K562 (cell line): Measurements from ENCODE around the gene HCFC1R1. TPM values are rescaled to one million over a fixed set of nuclear protein-coding genes. Genes with fewer than 3 reads are reported as not detected.

Experiments used
- BHLHE40 ChIP-seq: IDR thresholded peaks from 2 replicates; pipeline ENCODE4 v1.6.1; 2011; ENCODE audit warnings: low read length, improper control_type of control experiment
- CBFB ChIP-seq: sonication (generic); formaldehyde crosslinking; IDR thresholded peaks from 2 replicates; pipeline ENCODE4 v1.4.0; 2020; ENCODE audit warnings: mild to moderate bottlenecking, missing genetic modification reagents
- CEBPG ChIP-seq, 3 experiments: fragments of 200-800 bp in 1 of 3; sonication (Bioruptor generic) in 1 of 3; sonication (generic) in 1 of 3; formaldehyde crosslinking in 1 of 3; IDR thresholded peaks in 2 of 3; conservative IDR thresholded peaks in 1 of 3; 2 replicates each; pipeline versions ENCODE4 v1.6.1 to v1.8.0; 2016 to 2022; ENCODE audit warnings: missing compliant biosample characterization in 2 of 3, missing genetic modification characterization in 2 of 3, mild to moderate bottlenecking in 1 of 3, missing genetic modification reagents in 1 of 3
- DNMT1 ChIP-seq: fragments of 450-650 bp; IDR thresholded peaks from 2 replicates; pipeline ENCODE4 v1.6.1; 2016; ENCODE audit warnings: antibody characterized with exemption, mild to moderate bottlenecking
- FOXO4 ChIP-seq: fragments of 450-650 bp; formaldehyde crosslinking; IDR thresholded peaks from 2 replicates; pipeline ENCODE4 v1.4.0; 2020; ENCODE audit warnings: mild to moderate bottlenecking, moderate library complexity
- GTF2F1 ChIP-seq: IDR thresholded peaks from 2 replicates; pipeline ENCODE4 v1.6.1; 2011; ENCODE audit warnings: low read depth, low read length, improper control_type of control experiment
- HMGN3 ChIP-seq: IDR thresholded peaks from 2 replicates; pipeline ENCODE4 v1.6.1; 2011; ENCODE audit warnings: borderline replicate concordance, low read depth, mild to moderate bottlenecking, mixed read lengths, low read length; ENCODE audit not compliant: insufficient read length; ENCODE audit errors: extremely low read depth
- HNRNPL ChIP-seq: fragments of 200-400 bp; formaldehyde crosslinking; IDR thresholded peaks from 2 replicates; pipeline ENCODE4 v1.6.1; 2017; ENCODE audit warnings: low read depth, mild to moderate bottlenecking, low read length
- NEUROD1 ChIP-seq: fragments of 150-350 bp; IDR thresholded peaks from 2 replicates; pipeline ENCODE4 v1.6.1; 2014; ENCODE audit warnings: borderline replicate concordance, low read length, low read depth; ENCODE audit not compliant: partially characterized antibody
- NONO ChIP-seq, 2 experiments: fragments of 200-400 bp in 1 of 2; fragments of 450-650 bp in 1 of 2; formaldehyde crosslinking in 1 of 2; IDR thresholded peaks; 2 replicates each; pipeline ENCODE4 v1.6.1; 2017; ENCODE audit warnings: low read depth in 2 of 2, mild to moderate bottlenecking in 2 of 2, moderate library complexity in 2 of 2, low read length in 1 of 2
- POLR2AphosphoS2 ChIP-seq: IDR thresholded peaks from 2 replicates; pipeline ENCODE4 v1.6.1; 2012; ENCODE audit warnings: low read length, improper control_type of control experiment
- RBM22 ChIP-seq: fragments of 200-400 bp; formaldehyde crosslinking; IDR thresholded peaks from 2 replicates; pipeline ENCODE4 v1.6.1; 2018; ENCODE audit warnings: low read length, low read depth; ENCODE audit not compliant: poor library complexity, severe bottlenecking
- TAL1 ChIP-seq: fragments of 450-650 bp; IDR thresholded peaks from 2 replicates; pipeline ENCODE4 v1.6.1; 2016; ENCODE audit warnings: mild to moderate bottlenecking
- ZNF12 ChIP-seq: sonication (generic); formaldehyde crosslinking; IDR thresholded peaks from 2 replicates; pipeline ENCODE4 v1.4.0; 2020; ENCODE audit warnings: mild to moderate bottlenecking, missing genetic modification reagents
- ZSCAN32 ChIP-seq: fragments of 450-650 bp; formaldehyde crosslinking; IDR thresholded peaks from 2 replicates; pipeline ENCODE4 v1.4.0; 2020; ENCODE audit warnings: mild to moderate bottlenecking, moderate library complexity
- polyA plus RNA-seq, 8 experiments: library from polyadenylated mRNA; depleted of rRNA in 4 of 8; stranded (reverse) in 5 of 8; unstranded in 3 of 8; fragments of >200 nt; fragmentation: Nextera tagmentation in 2 of 8; fragmentation: Illumina TruSeq in 1 of 8; extraction: Ambion mirVana in 2 of 8; extraction: Trizol in 1 of 8; gene quantifications; 2 replicates each; pipeline versions ENCODE4 v1.2.1 to v1.2.3, GENCODE V29; 2011 to 2014; ENCODE audit warnings: inconsistent platforms in 1 of 8, missing spikeins in 1 of 8
- total RNA-seq, 7 experiments: library from RNA; depleted of rRNA in 6 of 7; stranded (reverse); fragments of >200 nt in 6 of 7; fragmentation: Illumina TruSeq in 2 of 7; extraction: Trizol in 2 of 7; gene quantifications; 2 replicates each; pipeline versions ENCODE4 v1.2.1 to v1.2.3, GENCODE V29; 2011 to 2021; ENCODE audit warnings: low replicate concordance in 1 of 7
- TF ChIP-seq, protein P1 (sequence below): fragments of 250-450 bp; sonication (Bioruptor Pico); IDR thresholded peaks from 2 replicates; pipeline ENCODE4 v1.4.0; 2020; ENCODE audit warnings: mild to moderate bottlenecking
- TF ChIP-seq, protein P2 (sequence below): fragments of 250-450 bp; sonication (Bioruptor Pico); IDR thresholded peaks from 2 replicates; pipeline ENCODE4 v1.9.0; 2021; ENCODE audit warnings: mild to moderate bottlenecking, inconsistent platforms
- TF ChIP-seq, protein P3 (sequence below): fragments of 450-650 bp; formaldehyde crosslinking; IDR thresholded peaks from 2 replicates; pipeline ENCODE4 v1.4.0; 2022; ENCODE audit warnings: missing genetic modification characterization

HCFC1R1 gene
- total and polyA plus RNA-seq, 9 of the 15 experiments (the other 6 are each of a cell fraction or from before 2014, with no cell fraction given) = 2.2 to 29.0 (median 11.2) TPM

DNA sequence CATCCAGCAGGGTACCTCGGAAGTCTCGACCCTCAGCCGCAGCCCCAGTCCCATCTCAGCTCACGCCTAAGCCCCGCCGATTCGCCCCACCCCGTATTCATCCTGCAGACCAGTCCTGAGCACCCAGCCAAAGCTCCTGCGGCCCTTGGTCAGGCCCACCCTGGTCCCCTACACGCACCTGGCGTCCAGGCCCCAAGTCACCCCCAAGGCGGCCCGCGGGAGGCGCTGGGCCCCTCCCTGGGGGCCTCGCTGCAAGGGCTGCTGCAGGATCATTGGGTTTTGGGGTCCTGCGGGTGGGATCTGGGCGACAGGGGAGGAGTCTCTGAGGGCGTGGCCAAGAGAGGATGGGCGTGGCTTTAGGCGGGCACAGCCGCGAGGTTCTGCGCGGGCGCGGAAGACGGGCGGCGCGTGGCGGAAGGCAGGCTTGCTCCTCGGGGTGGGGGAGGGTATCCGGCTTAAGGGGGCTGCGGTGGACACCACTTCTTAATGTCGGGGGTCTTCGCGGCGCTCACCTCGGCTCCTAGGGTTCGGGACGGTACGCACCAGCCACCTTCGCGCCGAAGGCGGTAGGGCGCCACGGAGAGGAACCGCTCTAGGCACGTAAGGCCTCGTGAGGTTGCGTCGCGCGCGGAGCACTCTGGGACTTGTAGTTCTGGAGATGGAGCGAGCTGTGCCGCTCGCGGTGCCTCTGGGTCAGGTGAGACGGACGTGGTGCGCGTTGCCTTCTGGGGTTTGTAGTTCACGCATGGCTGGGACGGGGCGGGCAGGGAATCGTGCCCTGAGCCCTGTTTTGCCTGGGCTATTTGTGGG, at the start of gene HCFC1R1, which contains the start of gene THOC6 (continued):
- TF ChIP-seq, protein P1, sequence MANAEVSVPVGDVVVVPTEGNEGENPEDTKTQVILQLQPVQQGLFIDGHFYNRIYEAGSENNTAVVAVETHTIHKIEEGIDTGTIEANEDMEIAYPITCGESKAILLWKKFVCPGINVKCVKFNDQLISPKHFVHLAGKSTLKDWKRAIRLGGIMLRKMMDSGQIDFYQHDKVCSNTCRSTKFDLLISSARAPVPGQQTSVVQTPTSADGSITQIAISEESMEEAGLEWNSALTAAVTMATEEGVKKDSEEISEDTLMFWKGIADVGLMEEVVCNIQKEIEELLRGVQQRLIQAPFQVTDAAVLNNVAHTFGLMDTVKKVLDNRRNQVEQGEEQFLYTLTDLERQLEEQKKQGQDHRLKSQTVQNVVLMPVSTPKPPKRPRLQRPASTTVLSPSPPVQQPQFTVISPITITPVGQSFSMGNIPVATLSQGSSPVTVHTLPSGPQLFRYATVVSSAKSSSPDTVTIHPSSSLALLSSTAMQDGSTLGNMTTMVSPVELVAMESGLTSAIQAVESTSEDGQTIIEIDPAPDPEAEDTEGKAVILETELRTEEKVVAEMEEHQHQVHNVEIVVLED (CRISPR knock-in tag) = peak; percentile 98
- TF ChIP-seq ZNF12 (CRISPR knock-in tag) (peak; percentile 82; the same call in 1 of the 2 replicates), GTF2F1 (peak; percentile 51; the same call in 1 of the 2 replicates), HNRNPL (0 out of 2 replicates have a peak, but pooled peaks have one; percentile 45), HMGN3 (peak; percentile 15), BHLHE40 (peak; percentile 89), ZSCAN32 (CRISPR knock-in tag) (peak; percentile 69; the same call in 1 of the 2 replicates), RBM22 (peak; percentile 90), CBFB (peak; percentile 14; the same call in 1 of the 2 replicates), TAL1 (no peak), POLR2AphosphoS2 (peak; percentile 96), CEBPG (CRISPR knock-in tag; IDR thresholded peaks at IDR 0.05) (peak; percentile 97), CEBPG (tag; conservative IDR thresholded peaks at IDR 0.05 in 1 of 2, IDR thresholded peaks at IDR 0.05 in 1 of 2) (0 out of 4 replicates have a peak, but pooled peaks of 1 of the 2 experiments have one; percentile 17), NONO (IDR thresholded peaks at IDR 0.05; ENCODE audit: low read depth in 2 of 2, low read length in 1 of 2) (peak in 1 of 2 experiments; percentile 85; a peak in 2 of 4 replicates), NEUROD1 (peak; percentile 47), FOXO4 (peak; percentile 58; the same call in 1 of the 2 replicates), DNMT1 (peak; percentile 72; the same call in 1 of the 2 replicates)
- TF ChIP-seq, protein P2, sequence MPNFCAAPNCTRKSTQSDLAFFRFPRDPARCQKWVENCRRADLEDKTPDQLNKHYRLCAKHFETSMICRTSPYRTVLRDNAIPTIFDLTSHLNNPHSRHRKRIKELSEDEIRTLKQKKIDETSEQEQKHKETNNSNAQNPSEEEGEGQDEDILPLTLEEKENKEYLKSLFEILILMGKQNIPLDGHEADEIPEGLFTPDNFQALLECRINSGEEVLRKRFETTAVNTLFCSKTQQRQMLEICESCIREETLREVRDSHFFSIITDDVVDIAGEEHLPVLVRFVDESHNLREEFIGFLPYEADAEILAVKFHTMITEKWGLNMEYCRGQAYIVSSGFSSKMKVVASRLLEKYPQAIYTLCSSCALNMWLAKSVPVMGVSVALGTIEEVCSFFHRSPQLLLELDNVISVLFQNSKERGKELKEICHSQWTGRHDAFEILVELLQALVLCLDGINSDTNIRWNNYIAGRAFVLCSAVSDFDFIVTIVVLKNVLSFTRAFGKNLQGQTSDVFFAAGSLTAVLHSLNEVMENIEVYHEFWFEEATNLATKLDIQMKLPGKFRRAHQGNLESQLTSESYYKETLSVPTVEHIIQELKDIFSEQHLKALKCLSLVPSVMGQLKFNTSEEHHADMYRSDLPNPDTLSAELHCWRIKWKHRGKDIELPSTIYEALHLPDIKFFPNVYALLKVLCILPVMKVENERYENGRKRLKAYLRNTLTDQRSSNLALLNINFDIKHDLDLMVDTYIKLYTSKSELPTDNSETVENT (CRISPR knock-in tag) = peak; percentile 71
- TF ChIP-seq, protein P3, sequence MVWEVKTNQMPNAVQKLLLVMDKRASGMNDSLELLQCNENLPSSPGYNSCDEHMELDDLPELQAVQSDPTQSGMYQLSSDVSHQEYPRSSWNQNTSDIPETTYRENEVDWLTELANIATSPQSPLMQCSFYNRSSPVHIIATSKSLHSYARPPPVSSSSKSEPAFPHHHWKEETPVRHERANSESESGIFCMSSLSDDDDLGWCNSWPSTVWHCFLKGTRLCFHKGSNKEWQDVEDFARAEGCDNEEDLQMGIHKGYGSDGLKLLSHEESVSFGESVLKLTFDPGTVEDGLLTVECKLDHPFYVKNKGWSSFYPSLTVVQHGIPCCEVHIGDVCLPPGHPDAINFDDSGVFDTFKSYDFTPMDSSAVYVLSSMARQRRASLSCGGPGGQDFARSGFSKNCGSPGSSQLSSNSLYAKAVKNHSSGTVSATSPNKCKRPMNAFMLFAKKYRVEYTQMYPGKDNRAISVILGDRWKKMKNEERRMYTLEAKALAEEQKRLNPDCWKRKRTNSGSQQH = peak; percentile 29; the same call in 1 of the 2 replicates
